ENCODE results near the gene ZNF512.
"Not testable (repeated sequence)": the region's sequence is repeated elsewhere in the genome, so short reads cannot be mapped to it uniquely, and the experiment has no call there.

The ZNF512 gene
- 10.7 to 24.5 (median 22.5) reads per million in 4 donors for total RNA-seq

DNA sequence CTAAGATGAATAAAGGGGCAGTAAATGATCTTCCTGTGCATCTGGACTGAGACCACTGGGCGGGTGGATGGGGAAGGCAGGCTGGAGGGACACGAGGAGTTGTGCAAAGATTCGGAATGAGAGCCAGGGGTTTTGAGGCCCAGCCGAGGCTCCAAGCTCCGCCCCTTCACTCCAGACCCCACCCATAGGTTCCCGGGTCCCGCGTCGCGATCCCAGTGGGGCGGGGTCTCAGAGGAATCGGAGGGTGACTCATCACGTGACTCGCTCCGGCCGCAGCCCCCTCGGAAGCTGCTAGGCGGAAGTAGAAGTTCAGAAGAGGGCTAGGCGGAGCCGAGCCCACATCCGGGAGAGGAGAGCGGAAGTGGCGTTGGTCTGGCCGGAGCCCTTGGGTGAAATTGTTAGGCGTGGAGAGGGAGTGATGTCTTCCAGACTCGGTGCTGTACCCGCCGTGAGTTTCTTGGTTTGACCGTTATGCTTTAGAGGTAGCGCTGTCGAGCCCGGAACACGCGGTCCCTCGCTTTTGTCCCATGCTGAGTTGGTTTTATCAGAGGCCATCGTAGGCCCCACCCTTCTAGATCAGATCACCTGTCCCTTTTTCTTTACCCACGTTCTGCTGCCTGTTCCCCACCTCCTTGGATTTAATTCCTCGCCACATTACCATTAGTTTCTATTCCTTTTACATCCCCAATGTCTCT is at the start of gene ZNF512:
Gene ZNF512 (plus strand): TSS at position 348 of the 695 bp plus-strand sequence. CDS start 71 bp downstream, at position 419.
- DNase-seq: peak; percentile 56 to 93 (median 66)

GRCh38 chr2:27537287-27537686 is 45.6 kb upstream of the ZNF512 start:
- DNase-seq: no peak

DNA sequence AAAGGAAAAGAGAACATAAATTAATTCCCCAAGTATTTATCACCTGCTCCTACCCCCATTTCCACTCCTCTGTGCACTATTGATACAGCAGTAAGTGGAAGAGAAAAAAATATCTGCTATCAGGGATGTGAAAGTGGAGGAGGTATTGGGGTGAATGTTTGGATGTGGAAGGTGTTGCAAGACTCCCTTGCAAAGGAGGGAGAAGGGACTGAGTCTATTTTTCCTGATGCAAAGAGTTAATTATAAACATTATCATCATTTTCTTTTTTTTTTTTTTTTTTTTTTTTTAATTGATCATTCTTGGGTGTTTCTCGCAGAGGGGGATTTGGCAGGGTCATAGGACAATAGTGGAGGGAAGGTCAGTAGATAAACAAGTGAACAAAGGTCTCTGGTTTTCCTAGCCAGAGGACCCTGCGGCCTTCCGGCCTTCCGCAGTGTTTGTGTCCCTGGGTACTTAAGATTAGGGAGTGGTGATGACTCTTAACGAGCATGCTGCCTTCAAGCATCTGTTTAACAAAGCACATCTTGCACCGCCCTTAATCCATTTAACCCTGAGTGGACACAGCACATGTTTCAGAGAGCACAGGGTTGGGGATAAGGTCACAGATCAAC is 43.9 kb upstream of the ZNF512 start:
- not testable (repeated sequence) for DNase-seq

GRCh38 chr2:27539649-27540048 is 43.2 kb upstream of the ZNF512 start:
- not testable (repeated sequence) for DNase-seq

DNA sequence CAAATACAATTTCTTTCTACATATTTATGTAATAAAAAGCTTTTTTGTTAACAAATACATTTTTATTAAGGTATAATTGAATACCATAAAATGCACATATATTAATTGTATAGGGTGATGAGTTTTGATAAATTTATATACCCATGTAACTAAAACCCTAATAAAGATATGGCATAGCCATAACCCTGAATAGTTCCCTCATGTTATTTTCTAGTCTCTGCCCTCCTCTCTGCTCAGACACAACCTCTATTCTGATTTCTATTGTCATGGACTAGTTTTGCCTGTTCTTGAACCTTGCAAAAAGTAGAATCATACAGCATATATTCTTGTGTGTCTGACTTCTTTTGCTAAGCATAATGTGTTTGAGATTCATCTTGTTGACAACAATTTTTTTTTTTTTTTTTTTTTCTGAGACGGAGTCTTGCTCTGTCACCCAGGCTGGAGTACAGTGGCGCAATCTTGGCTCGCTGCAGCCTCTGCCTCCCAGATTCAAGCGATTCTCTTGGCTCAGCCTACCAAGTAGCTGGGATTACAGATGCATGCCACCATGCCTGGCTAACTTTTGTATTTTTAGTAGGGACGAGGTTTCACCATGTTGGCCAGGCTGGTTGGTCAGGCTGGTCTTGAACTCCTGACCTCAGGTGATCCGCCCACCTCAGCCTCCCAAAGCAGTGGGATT is 38.6 kb upstream of the ZNF512 start:
- no peak for DNase-seq

DNA sequence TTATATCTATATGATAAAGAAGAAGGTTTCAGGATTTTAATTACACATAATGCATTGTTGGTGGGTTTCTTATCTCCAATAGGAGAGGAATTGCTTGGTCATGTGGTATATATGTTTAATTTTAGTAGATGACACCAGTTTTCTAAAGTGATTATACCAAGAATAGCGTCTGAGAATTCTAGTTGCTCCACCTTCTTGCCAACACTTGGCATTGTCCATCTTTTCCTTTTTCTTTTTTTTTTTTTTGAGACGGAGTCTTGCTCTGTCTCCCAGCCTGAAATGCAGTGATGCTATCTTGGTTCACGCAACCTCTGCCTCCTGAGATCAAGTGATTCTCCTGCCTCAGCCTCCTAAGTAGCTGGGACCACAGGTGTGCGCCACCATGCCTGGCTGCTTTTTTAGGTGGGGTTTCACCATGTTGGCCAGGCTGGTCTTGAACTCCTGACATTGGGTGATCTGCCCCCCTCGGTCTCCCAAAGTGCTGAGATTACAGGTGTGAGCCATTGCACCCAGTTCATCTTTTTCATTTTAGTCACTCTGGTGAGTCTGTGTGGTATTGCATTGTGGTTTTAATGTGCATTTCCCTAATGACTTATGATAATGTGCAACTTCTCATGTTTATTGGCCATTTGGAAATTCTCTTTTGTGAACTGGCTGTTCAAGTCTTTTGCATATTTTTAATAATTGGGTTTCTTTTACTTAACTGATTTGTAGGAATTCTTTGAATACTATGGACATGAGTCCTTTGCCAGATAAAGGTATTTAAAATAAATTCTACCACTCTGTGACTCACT is 37.3 kb upstream of the ZNF512 start:
- no peak for DNase-seq

- no peak for DNase-seq
Observed at GRCh38 chr2:27549303-27549702, 33.5 kb upstream of the ZNF512 start.

DNA sequence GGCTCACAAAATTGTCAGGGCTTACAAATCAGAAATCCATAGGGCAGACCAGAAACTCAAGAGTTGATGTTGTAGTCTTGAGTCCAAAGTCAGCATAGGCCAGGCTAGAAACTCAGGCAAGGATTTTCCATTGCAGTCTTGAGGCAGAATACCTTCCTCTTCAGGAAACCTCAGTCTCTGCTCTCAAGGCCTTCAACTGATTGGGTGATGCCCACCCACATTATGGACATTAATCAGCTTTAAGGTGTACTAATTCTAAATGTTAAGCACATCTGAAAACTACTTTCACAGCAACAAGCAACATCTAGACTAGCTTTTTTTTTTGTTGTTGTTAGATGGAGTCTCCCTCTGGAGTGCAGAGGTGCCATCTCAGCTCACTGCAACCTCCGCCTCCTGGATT is 31.3 kb upstream of the ZNF512 start:
- DNase-seq: no peak

DNA sequence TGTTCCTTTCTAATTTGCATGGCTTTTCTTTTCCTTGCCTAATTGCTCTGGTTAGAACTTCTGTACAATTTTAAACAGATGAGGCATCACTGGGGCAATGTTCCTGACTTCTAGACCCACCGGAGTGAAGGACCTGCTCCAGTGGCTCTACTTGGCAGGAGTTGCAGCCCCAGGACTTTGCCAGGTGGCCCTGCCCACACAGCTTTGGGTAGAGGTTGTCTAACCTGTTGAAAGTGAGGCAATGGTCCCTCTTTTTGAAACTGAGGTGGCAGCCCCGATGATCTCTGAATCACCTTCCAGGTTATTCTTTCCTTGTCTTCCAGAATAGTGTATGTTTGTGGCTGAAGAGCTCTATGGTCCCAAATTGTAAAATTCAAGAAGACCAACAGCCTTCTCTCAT is 29.9 kb upstream of the ZNF512 start:
- no peak for DNase-seq

DNA sequence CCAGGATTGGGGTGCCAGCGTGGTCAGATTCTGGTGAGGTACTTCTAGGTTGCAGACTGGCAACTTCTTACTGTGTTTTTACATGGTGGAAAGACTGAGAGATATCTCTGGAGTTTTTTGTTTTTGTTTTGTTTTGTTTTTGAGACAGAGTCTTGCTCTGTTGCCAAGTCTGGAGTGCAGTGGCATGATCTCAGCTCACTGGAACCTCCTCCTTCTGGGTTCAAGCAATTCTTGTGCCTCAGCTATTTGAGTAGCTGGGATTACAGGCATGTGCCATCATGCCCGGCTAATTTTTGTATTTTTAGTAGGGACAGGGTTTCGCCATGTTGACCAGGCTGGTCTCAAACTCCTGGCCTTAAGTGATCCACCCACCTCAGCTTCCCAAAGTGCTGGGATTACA is 28.4 kb upstream of the ZNF512 start:
- DNase-seq: not testable (repeated sequence)

- DNase-seq: no peak
Observed at GRCh38 chr2:27559228-27559627, 23.6 kb upstream of the ZNF512 start.

GRCh38 chr2:27561060-27561459 is 21.8 kb upstream of the ZNF512 start:
- no peak for DNase-seq

DNA sequence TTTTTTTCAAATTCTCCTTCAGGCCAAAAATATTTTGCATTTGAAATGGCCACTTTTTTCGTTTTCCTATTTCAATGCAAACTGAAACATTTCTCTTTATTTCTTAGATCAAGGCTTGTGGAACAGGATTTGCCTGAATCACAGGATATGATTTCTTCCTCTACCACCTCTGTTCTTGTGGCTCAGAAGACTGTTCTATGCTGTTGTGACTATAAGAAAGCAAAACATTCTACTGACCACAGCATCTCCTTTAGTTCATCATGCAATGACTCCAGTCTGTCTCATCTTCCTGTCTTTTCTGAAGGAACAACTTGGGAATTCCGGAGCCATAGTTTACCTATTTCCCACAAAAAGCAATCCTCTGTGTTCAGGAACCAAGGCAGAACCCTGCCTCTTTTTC is 16.2 kb upstream of the ZNF512 start:
- no peak for DNase-seq

DNA sequence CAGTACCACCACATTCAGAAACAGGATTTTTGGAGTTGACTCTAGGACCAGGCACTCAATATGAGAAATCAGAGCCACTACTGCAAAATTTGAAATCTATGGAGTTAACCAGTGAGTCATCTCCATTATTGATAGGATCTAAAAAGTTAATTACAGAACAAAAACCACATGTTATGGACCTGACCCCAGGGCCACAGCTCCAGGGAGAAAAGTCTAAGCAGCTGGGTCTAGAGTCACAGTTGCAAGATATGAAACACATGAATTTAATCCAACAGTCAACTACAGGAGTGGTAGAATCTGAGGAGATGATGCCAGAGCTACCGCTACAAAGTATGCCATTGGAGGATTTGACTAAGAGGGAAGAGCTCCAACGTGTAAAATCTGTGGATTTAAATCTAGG is 13.4 kb upstream of the ZNF512 start:
- no peak for DNase-seq

GRCh38 chr2:27571197-27571596 is 11.6 kb upstream of the ZNF512 start:
- DNase-seq: no peak

DNA sequence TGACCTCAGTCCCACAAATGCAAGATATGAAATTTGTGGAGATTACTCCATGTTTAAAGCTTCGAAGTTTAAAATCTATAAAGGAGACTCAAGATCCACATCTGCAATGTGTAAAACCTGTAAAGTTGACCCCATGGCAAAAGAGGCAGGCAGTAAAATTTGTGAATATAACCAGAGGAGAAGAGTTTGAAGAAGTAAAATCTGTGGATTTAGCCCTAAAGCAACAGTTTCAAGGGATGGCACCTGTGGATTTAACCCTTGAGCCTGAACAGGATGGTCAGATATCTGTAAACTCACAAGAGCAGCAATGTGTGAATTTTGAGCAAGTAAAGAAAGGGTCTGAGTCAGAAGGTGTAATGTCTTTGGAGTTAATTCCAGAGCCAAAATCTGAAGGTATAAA is 11.2 kb upstream of the ZNF512 start:
- no peak for DNase-seq

DNA sequence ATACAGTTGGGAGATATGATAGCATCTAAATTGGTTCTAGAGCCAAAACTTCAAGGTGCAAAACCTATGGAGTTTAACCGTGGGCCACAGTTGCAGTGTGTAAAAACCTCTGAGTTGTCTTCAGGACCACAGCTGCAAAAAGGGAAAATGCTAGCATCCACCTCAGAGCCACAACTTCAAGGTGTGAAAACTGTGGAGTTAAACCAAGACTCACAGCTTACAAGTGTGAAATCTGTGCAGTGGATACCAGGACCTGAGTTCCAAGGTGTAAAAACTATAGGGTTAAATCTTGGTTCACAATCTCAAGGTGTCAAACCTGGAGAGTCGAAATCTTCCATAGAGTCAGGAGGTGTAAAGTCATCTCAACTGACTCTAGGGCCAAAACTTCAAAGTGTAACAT is 10.4 kb upstream of the ZNF512 start:
- no peak for DNase-seq

- DNase-seq: no peak
Observed at GRCh38 chr2:27572998-27573429, 9.8 kb upstream of the ZNF512 start.

DNA sequence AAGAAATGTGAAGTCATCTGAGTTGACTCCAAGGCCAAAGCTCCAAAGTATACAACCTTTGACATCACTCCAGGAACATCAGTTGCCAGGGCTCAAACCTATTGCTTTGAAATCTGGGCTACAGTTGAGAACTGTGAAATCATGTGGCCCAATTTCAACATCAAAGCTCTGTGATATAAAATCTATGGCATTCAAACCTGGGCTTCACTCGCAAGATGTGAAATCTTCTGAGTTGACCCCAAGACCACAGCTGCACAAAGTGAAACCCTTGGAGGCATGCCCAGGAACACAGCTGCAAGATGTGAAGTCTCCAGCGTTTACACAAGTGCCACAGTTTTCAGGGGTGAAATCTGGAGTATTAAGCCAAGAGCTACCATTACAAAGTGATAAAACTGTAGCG is 9.4 kb upstream of the ZNF512 start:
- no peak for DNase-seq

GRCh38 chr2:27581417-27582128 is 1.3 kb upstream of the ZNF512 start:
- DNase-seq: no peak

- DNase-seq: no peak
Observed at GRCh38 chr2:27582129-27582694, 630 bp upstream of the ZNF512 start.

DNA sequence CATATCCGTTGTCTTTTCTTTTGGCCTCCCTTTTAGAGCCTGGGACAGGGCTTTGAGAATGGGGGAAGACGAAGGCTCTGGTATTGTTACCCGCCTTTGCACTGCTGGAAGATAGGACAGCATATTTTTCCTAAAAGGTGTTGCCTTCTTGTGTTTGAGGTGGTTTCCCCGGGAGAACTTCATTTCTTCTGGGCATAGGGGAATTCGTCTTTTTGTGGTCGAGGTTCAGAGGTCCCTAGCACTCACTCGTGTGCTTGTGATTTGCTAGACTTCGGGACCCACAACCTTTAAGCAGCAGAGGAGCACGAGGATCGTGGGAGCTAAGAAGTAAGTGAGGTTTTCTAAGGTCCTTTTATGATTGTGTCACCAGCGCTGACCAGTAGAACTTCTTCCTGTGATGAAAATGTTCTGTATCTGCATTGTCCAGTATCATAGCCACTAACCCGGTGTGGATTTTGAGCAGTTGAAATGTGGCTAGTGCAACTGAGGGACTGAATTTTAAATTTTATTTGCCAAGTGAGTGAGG is 611 bp downstream of the ZNF512 start:
- DNase-seq: no peak

Data from T-helper 1 cell (primary cell).